ENCODE data around the gene GET3. TPM values are rescaled to one million over a fixed set of nuclear protein-coding genes. Genes with fewer than 3 reads are reported as not detected.

The GET3 gene
- total and polyA plus RNA-seq, 2 of the 13 experiments (the other 11 are each of a cell fraction or from before 2014, with no cell fraction given): 57.7 to 59.4 TPM

- no peak for TF ChIP-seq MNT (IDR thresholded peaks at IDR 0.05)
- no peak for TF ChIP-seq ZFP41 (CRISPR knock-in tag; IDR thresholded peaks at IDR 0.05; ENCODE audit: borderline replicate concordance)
- no peak for TF ChIP-seq IKZF4 (CRISPR knock-in tag; IDR thresholded peaks at IDR 0.05; ENCODE audit: borderline replicate concordance, low read depth, not compliant biosample characterization)
- no peak for TF ChIP-seq ZNF550 (CRISPR knock-in tag; IDR thresholded peaks at IDR 0.05; ENCODE audit: borderline replicate concordance)
- no peak for TF ChIP-seq ZNF260 (CRISPR knock-in tag; IDR thresholded peaks at IDR 0.05; ENCODE audit: borderline replicate concordance, low read depth)
- no peak for TF ChIP-seq ZNF318 (CRISPR knock-in tag; IDR thresholded peaks at IDR 0.05)
- no peak for TF ChIP-seq CEBPZ (IDR thresholded peaks at IDR 0.05; ENCODE audit: low read length)
- TF ChIP-seq ZNF883 (CRISPR knock-in tag; IDR thresholded peaks at IDR 0.05; ENCODE audit: not compliant biosample characterization): no peak
- TF ChIP-seq ARHGAP35 (CRISPR knock-in tag; IDR thresholded peaks at IDR 0.05; ENCODE audit: borderline replicate concordance): no peak
- no peak for TF ChIP-seq ZNF850 (CRISPR knock-in tag; conservative IDR thresholded peaks at IDR 0.05)
Measured at GRCh38 chr19:12789904-12790619, 52.8 kb downstream of the GET3 start (continued).

Data from HepG2 (cell line).